Lung (tissue), 12 donors: ENCODE measurements around the gene FOXO3. TPM values are rescaled to one million over a fixed set of nuclear protein-coding genes. Genes with fewer than 3 reads are reported as not detected.
"Not testable (repeated sequence)": the region's sequence is repeated elsewhere in the genome, so short reads cannot be mapped to it uniquely, and the experiment has no call there.

Source experiments
- ATAC-seq: fragments of 200-7000 bp; cut with Tn5 transposase; one replicate; pipeline ENCODE4 v1.9.1; 2020; ENCODE audit warnings: moderate number of reproducible peaks; ENCODE audit not compliant: insufficient read depth, low FRiP score
- DNase-seq, 3 donors: peaks; one replicate each; pipeline ENCODE4 v3.0.0-alpha.2; 2013 to 2017
- H3K27ac ChIP-seq, 2 donors: one replicate each; pipeline ENCODE4 v1.5.1; 2013; ENCODE audit warnings: mild to moderate bottlenecking in 2 of 2, moderate library complexity in 2 of 2, control low read depth in 1 of 2, inconsistent platforms in 1 of 2, low read depth in 1 of 2, low read length in 1 of 2
- H3K27me3 ChIP-seq, 3 donors: one replicate each; pipeline ENCODE4 v1.5.1; 2013; ENCODE audit warnings: low read length in 2 of 3; ENCODE audit not compliant: control insufficient read depth in 3 of 3, insufficient read depth in 3 of 3
- H3K36me3 ChIP-seq, 4 donors: one replicate each; pipeline ENCODE4 v1.5.1; 2013; ENCODE audit warnings: low read length in 4 of 4, mild to moderate bottlenecking in 1 of 4, moderate library complexity in 1 of 4; ENCODE audit not compliant: control insufficient read depth in 4 of 4, insufficient read depth in 4 of 4
- H3K4me1 ChIP-seq, 5 donors: one replicate each; pipeline ENCODE4 v1.5.1; 2013; ENCODE audit warnings: low read length in 5 of 5, mild to moderate bottlenecking in 2 of 5, moderate library complexity in 1 of 5; ENCODE audit not compliant: control insufficient read depth in 5 of 5, insufficient read depth in 5 of 5
- H3K4me3 ChIP-seq: one replicate; pipeline ENCODE4 v1.5.1; 2013; ENCODE audit warnings: mild to moderate bottlenecking, control low read depth, moderate library complexity
- H3K9ac ChIP-seq, 2 donors: one replicate each; pipeline ENCODE4 v1.5.1; 2013; ENCODE audit warnings: low read length in 2 of 2, control low read depth in 1 of 2; ENCODE audit not compliant: insufficient read depth in 1 of 2
- H3K9me3 ChIP-seq, 4 donors: one replicate each; pipeline ENCODE4 v1.5.1; 2013; ENCODE audit warnings: low read length in 3 of 4, mild to moderate bottlenecking in 1 of 4, moderate library complexity in 1 of 4; ENCODE audit not compliant: control insufficient read depth in 4 of 4, insufficient read depth in 3 of 4
- WGBS, 2 donors: extraction: QIAGEN DNeasy Blood & Tissue Kit; methylation state at CpG; one replicate each; pipeline ENCODE4 v1.1.7; 2013; 5-methylcytosine and 5-hydroxymethylcytosine counted together
- polyA plus RNA-seq, 2 donors: library from polyadenylated mRNA; stranded (reverse); fragments of 200-250 nt; gene quantifications; one replicate each; pipeline ENCODE4 v1.2.1, GENCODE V29; 2013
- total RNA-seq, 2 donors: library from RNA; depleted of rRNA in 1 of 2; stranded (reverse); fragments of >200 nt in 1 of 2; gene quantifications; one replicate each; pipeline ENCODE4 v1.2.1, GENCODE V29; 2014 to 2021
- TF ChIP-seq, protein P1 (sequence below): IDR thresholded peaks from 2 replicates; pipeline ENCODE4 v1.5.1; 2012; ENCODE audit warnings: mild to moderate bottlenecking; ENCODE audit errors: control extremely low read depth, extremely low read depth
- donor health status: control.
- donor health status: control.
- donor health status: Bipolar disorder and iron deficiency.
- donor health status: healthy.
- donor health status: DM: yes; HTN: yes; CAD: no.

Gene FOXO3
- total and polyA plus RNA-seq, 4 donors = 12.1 to 101 (median 40.0) TPM

DNA sequence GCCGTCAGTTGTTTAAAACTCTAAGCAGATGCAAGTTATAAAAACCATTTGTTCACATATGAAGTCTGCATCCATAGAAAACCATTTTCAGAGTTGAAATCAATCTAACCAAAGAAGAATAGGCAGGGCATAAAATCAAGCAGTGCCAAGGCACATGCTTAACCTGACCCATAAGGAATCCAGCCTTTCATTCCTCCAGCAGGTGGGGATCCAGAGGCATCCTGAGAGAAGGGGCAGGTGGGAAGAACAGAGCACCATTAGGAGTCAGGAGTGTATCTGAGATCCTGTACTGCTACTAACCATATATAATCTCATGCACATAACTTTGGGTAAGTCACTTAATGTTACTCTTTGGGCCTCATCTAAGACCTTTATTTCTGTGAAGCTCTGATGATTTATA lies 29.4 kb upstream of the FOXO3 start:
- Histone ChIP-seq H3K9me3 (no peaks in the 10 kb centered on the region), H3K27me3 (no peaks in the 10 kb centered on the region), H3K36me3 (no peaks in the 10 kb centered on the region), H3K27ac (no peak overlapping the region), H3K4me1 (no peaks in the 10 kb centered on the region), H3K9ac (no peak overlapping the region), H3K4me3 (no peak overlapping the region)
- ATAC-seq (no peak), DNase-seq (no peak)
- TF ChIP-seq, protein P1, sequence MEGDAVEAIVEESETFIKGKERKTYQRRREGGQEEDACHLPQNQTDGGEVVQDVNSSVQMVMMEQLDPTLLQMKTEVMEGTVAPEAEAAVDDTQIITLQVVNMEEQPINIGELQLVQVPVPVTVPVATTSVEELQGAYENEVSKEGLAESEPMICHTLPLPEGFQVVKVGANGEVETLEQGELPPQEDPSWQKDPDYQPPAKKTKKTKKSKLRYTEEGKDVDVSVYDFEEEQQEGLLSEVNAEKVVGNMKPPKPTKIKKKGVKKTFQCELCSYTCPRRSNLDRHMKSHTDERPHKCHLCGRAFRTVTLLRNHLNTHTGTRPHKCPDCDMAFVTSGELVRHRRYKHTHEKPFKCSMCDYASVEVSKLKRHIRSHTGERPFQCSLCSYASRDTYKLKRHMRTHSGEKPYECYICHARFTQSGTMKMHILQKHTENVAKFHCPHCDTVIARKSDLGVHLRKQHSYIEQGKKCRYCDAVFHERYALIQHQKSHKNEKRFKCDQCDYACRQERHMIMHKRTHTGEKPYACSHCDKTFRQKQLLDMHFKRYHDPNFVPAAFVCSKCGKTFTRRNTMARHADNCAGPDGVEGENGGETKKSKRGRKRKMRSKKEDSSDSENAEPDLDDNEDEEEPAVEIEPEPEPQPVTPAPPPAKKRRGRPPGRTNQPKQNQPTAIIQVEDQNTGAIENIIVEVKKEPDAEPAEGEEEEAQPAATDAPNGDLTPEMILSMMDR = no peak
- 87 to 91% methylated on average over 1 of the region's 1 CpG for WGBS, 2 donors

- 92 to 93% methylated on average over 11 of the region's 11 CpGs for WGBS, 2 donors
- DNase-seq (no peak), ATAC-seq (no peak)
- TF ChIP-seq, protein P1 = no peak
- H3K36me3 ChIP-seq = no peaks in the 10 kb centered on the region
- no peak overlapping the region for H3K4me3 ChIP-seq
- peaks cover 0 to 3% (median 0%) of the 10 kb centered on the region in 4 donors for H3K9me3 ChIP-seq
- peaks cover 0 to 2% (median 0%) of the 10 kb centered on the region in 5 donors for H3K4me1 ChIP-seq
- H3K9ac ChIP-seq = no peak overlapping the region
- no peaks in the 10 kb centered on the region for H3K27me3 ChIP-seq
- H3K27ac ChIP-seq = no peak overlapping the region
Observed at GRCh38 chr6:108535114-108535742, 25.5 kb upstream of the FOXO3 start.

- H3K4me1 ChIP-seq, H3K9ac ChIP-seq, DNase-seq, H3K27me3 ChIP-seq, H3K4me3 ChIP-seq, H3K27ac ChIP-seq, H3K36me3 ChIP-seq, ATAC-seq, H3K9me3 ChIP-seq: not testable (repeated sequence)
- 80 to 93% methylated on average over 4 of the region's 4 CpGs for WGBS, 2 donors
Observed at GRCh38 chr6:108535920-108536535, 24.7 kb upstream of the FOXO3 start.

DNA sequence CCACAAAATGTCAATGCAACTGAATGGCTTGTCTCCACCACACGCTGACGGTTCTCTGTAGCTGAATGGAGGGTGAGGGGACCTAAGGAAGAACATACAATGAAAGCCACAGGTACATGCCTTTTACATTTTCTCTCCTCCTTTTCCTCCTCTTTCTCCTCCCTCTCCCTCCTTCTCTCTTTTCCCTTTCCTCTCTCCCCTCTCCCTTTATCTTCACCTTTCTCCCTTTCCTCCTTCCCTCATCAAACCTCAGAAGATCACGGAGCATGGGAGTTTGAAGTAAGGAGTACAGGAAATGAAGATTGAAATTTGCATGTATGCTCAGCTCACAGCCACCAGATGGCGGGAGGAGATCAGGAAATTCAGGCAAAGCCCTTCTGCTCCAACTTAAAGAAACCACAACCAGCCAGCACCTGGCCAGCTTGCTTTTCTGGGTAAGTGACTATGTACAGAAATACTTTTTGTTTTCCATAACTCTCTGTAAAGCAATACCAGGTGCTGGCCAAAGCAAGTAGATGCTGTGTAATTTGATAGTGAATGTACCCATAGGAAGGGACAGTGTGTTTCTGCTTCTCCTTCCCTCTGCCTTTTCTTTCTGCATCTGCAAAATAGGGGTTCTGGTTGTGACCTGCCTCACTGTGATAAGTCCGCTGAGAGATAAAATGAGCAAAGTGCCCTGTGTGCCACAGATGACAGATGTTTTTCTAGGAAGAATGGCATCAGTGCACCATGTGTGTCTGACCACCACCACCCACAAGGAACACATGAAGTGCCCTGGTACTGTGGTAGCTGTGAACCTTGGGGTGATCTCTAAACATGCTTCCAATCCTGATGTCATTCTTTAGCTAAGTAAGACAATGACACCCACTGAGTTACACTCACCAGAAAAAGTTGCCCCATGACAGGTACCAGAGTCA lies 18.6 kb upstream of the FOXO3 start:
- Histone ChIP-seq H3K4me3 (no peak overlapping the region), H3K9ac (peak overlapping the region in 1 of 2 donors; percentile 52), H3K36me3 (no peaks in the 10 kb centered on the region), H3K4me1 (peaks cover 0 to 5% (median 3%) of the 10 kb centered on the region in 5 donors), H3K27ac (no peak overlapping the region), H3K9me3 (peaks cover 0 to 3% (median 0%) of the 10 kb centered on the region in 4 donors), H3K27me3 (no peaks in the 10 kb centered on the region)
- ATAC-seq = peak; percentile 75
- WGBS, 2 donors = 16 to 17% methylated on average over 5 of the region's 5 CpGs
- DNase-seq = peak; percentile 85 to 92 (median 90)
- TF ChIP-seq, protein P1 = peak; percentile 93
